Measurements from ENCODE around the gene PLEKHA6.

Gene PLEKHA6

DNA sequence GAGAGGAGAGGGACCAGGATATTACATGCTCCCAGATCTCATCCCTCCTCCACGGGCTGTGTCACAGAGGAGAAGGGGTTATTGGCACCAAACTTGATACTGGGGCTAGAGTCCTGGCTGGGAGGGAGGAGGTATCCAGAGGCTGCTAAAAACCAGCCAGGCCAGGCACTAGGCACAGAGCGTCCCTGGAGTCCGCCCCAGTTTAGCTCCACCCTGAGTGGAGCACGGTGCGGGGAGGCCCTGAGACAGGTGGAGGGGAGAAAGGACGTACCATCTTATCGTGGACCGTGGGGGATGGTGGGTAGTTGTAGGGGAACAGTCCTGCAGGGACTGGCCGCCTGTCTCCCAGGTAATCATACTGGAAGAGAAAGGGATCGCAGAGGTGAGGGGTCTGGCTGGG, 103.2 kb downstream of the PLEKHA6 start:
- Histone ChIP-seq H3K9ac (ENCODE audit: low read length) (no peak overlapping the region), H2AFZ (ENCODE audit: low read length) (no peak overlapping the region), H3K36me3 (replicated peaks; ENCODE audit: insufficient read depth, low read length) (no peaks in the 10 kb centered on the region), H3K27me3 (replicated peaks; ENCODE audit: insufficient read depth, low read length) (no peaks in the 10 kb centered on the region), H3K4me2 (ENCODE audit: low read depth, low read length) (no peak overlapping the region), H3K27ac (ENCODE audit: low read length) (no peak overlapping the region), H3K4me1 (ENCODE audit: low read length) (no peaks in the 10 kb centered on the region), H3K4me3 (ENCODE audit: low read length) (no peak overlapping the region), H3K9me2 (replicated peaks; ENCODE audit: insufficient read depth, low read length) (no peaks in the 10 kb centered on the region), H3K79me2 (ENCODE audit: low read length) (no peaks in the 10 kb centered on the region), H4K20me1 (ENCODE audit: insufficient read depth, low read length) (no peaks in the 10 kb centered on the region), H3F3A (ENCODE audit: insufficient read depth, low read length) (no peaks in the 10 kb centered on the region), H3K9me3 (replicated peaks; ENCODE audit: insufficient read depth, low read length) (no peaks in the 10 kb centered on the region)
- no peak for DNase-seq
- no peak for TF ChIP-seq EZH2phosphoT487 (IDR thresholded peaks at IDR 0.05; ENCODE audit: low read length)
- TF ChIP-seq, protein P1, sequence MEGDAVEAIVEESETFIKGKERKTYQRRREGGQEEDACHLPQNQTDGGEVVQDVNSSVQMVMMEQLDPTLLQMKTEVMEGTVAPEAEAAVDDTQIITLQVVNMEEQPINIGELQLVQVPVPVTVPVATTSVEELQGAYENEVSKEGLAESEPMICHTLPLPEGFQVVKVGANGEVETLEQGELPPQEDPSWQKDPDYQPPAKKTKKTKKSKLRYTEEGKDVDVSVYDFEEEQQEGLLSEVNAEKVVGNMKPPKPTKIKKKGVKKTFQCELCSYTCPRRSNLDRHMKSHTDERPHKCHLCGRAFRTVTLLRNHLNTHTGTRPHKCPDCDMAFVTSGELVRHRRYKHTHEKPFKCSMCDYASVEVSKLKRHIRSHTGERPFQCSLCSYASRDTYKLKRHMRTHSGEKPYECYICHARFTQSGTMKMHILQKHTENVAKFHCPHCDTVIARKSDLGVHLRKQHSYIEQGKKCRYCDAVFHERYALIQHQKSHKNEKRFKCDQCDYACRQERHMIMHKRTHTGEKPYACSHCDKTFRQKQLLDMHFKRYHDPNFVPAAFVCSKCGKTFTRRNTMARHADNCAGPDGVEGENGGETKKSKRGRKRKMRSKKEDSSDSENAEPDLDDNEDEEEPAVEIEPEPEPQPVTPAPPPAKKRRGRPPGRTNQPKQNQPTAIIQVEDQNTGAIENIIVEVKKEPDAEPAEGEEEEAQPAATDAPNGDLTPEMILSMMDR (IDR thresholded peaks at IDR 0.05; ENCODE audit: low read length) = no peak
- TF ChIP-seq EZH2 (optimal IDR thresholded peaks at IDR 0.05; ENCODE audit: low read depth, low read length) = no peak

DNA sequence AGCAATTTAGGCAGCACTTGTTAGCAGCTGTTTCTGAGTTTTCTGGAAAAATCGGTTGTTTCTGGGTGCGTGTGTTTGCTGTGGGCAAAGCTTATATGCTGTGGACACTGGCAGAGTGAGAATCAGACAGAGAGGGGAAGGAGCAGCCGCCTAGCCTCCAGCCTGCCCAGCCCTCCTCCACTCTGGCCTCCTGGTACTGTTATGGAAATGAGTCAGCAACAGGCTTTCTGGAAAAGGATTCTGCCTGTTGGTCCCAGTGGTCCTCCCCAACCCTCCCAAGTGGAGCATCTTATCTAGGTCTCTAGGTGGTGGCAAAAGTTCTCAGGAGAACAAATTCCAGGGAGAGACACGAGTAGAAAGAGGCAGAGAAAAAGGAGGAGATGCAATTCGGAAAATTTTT, 103.8 kb downstream of the PLEKHA6 start:
- H3K9me2 ChIP-seq (replicated peaks; ENCODE audit: insufficient read depth, low read length) = no peaks in the 10 kb centered on the region
- no peak overlapping the region for H3K4me3 ChIP-seq (ENCODE audit: low read length)
- TF ChIP-seq, protein P1 (IDR thresholded peaks at IDR 0.05; ENCODE audit: low read length) = no peak
- TF ChIP-seq EZH2phosphoT487 (IDR thresholded peaks at IDR 0.05; ENCODE audit: low read length) (no peak), EZH2 (optimal IDR thresholded peaks at IDR 0.05; ENCODE audit: low read depth, low read length) (no peak)
- no peaks in the 10 kb centered on the region for H3K27me3 ChIP-seq (replicated peaks; ENCODE audit: insufficient read depth, low read length)
- H3K4me2 ChIP-seq (ENCODE audit: low read depth, low read length) = no peak overlapping the region
- no peaks in the 10 kb centered on the region for H3K4me1 ChIP-seq (ENCODE audit: low read length)
- H3K36me3 ChIP-seq (replicated peaks; ENCODE audit: insufficient read depth, low read length) = no peaks in the 10 kb centered on the region
- H3K79me2 ChIP-seq (ENCODE audit: low read length) = no peaks in the 10 kb centered on the region
- H3K27ac ChIP-seq (ENCODE audit: low read length) = no peak overlapping the region
- H2AFZ ChIP-seq (ENCODE audit: low read length) = no peak overlapping the region
- no peak for DNase-seq
- H3K9ac ChIP-seq (ENCODE audit: low read length) = no peak overlapping the region
- H3K9me3 ChIP-seq (replicated peaks; ENCODE audit: insufficient read depth, low read length) = no peaks in the 10 kb centered on the region
- H3F3A ChIP-seq (ENCODE audit: insufficient read depth, low read length) = no peaks in the 10 kb centered on the region
- H4K20me1 ChIP-seq (ENCODE audit: insufficient read depth, low read length) = no peaks in the 10 kb centered on the region

DNA sequence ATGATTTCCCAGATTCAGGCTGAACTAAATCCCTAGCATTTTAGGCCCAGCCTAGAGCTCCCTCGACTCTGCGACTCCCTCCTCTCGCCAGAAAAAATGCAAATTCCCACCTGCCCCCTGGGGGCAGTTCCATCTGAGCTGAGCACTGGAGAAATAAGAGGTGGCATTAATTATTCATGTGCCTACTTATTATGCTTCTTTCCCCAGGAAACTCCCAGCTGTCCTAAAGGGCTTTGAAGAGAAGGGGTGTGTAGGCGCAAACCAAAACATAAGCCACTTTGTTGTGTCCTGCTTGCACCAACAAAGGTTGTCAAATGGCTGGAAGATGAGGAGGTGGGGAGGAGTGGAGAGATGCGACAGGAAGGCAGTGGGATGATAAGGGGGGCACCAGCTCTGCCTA, 104.5 kb downstream of the PLEKHA6 start:
- Histone ChIP-seq H4K20me1 (ENCODE audit: insufficient read depth, low read length) (no peaks in the 10 kb centered on the region), H3K79me2 (ENCODE audit: low read length) (no peaks in the 10 kb centered on the region), H2AFZ (ENCODE audit: low read length) (no peak overlapping the region), H3K9me2 (replicated peaks; ENCODE audit: insufficient read depth, low read length) (no peaks in the 10 kb centered on the region), H3K9me3 (replicated peaks; ENCODE audit: insufficient read depth, low read length) (no peaks in the 10 kb centered on the region), H3K4me3 (ENCODE audit: low read length) (no peak overlapping the region), H3K4me1 (ENCODE audit: low read length) (no peaks in the 10 kb centered on the region), H3F3A (ENCODE audit: insufficient read depth, low read length) (no peaks in the 10 kb centered on the region), H3K9ac (ENCODE audit: low read length) (no peak overlapping the region), H3K36me3 (replicated peaks; ENCODE audit: insufficient read depth, low read length) (no peaks in the 10 kb centered on the region), H3K4me2 (ENCODE audit: low read depth, low read length) (no peak overlapping the region), H3K27ac (ENCODE audit: low read length) (no peak overlapping the region), H3K27me3 (replicated peaks; ENCODE audit: insufficient read depth, low read length) (no peaks in the 10 kb centered on the region)
- DNase-seq = no peak
- no peak for TF ChIP-seq EZH2phosphoT487 (IDR thresholded peaks at IDR 0.05; ENCODE audit: low read length)
- no peak for TF ChIP-seq EZH2 (optimal IDR thresholded peaks at IDR 0.05; ENCODE audit: low read depth, low read length)
- TF ChIP-seq, protein P1 (IDR thresholded peaks at IDR 0.05; ENCODE audit: low read length) = no peak

Data from MM.1S (cell line).